NCI-H2029 (cell line): ENCODE data around the gene RPTOR.

ENCODE experiments used
- DNase-seq: peaks from one replicate; lab custom pipeline; 2025; lab: John Stamatoyannopoulos, UW

RPTOR gene

GRCh38 chr17:80643326-80644099 is 98.9 kb downstream of the RPTOR start:
- no peak for DNase-seq

- DNase-seq: no peak
Observed at GRCh38 chr17:80644536-80644935, 99.9 kb downstream of the RPTOR start.

DNA sequence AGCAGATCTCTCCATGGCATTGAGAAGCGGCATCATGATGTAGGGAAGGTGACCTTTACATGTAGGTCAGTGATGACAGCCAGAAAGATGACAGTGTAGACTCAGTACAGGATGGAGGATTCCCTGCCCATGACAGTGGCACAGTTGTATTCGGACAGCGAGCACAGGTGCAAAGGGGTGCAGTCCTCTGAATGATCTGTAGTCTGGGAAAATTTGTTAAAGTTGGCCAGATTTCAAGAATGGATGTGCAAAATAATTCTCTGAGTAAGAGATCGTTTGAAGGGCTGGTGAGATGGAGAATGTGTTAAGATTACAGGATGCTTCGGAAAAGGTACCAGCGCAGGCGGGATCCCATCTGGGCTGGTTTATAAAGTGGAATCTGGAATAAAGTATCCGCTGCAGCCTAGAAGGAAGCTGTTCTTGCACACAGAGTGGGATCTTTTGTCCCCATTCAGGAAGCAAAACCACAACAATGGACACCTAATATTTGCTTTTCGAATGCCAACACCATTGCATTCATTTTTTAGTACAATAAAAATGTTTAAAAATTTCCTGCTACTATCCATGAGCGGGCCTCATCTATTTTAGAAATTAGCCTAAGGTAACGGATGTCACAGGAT is 101.2 kb downstream of the RPTOR start:
- peak; percentile 20 for DNase-seq

DNA sequence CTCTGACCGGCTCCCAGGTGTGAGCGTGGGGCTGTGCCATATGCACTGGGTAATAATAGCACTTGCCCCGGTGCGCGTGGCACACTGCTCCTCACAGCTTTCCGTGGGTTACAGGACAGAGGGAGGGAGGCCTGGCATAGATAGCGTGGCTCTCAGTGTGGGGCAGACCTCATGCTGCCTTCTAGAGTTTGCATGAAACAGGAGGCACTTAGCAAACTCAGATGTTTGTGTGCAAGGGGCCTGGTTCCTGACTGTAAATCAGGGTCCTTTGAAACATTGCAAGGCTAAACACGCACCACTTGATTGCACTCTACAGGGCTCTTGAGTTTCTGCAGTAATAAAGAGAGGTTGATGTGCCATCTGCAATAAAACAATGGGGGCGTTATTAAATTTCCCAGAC is 101.7 kb downstream of the RPTOR start:
- DNase-seq: peak; percentile 19

- DNase-seq: no peak
Observed at GRCh38 chr17:80647746-80648145, 103.1 kb downstream of the RPTOR start.

- DNase-seq: no peak
Observed at GRCh38 chr17:80649200-80649644, 104.6 kb downstream of the RPTOR start.

DNA sequence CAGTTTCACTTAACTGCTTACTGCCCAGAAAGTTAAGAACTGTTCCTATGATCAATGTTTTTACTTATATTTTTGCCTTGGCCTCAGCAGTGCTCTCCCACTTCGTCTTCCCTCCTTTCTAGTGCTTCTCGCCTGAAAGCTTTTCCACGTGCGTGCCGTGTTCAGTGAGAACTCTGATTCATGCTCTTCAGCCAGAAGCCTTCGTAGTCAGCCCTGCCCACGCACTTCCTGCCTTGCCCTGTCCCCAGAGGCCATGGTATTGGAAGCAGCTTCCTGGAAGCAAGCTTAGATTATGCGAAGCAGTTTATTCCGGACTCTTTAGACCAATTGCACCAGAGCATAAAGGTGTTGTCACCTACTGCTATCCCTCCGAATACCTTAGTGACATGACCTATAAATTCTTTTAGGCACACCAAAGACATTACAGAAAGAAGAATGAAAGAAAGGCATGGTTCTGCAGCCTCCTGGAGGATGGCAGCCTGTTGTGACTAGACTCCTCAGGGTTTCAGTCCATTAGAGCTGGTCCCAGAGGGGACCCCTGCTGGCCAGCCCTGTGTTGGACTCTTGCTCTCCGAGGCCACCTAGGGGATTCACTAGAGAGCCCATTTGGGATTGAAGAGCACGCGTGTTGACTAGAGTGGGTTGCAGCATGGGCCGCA is 105.2 kb downstream of the RPTOR start:
- no peak for DNase-seq

GRCh38 chr17:80650331-80650672 is 105.7 kb downstream of the RPTOR start:
- no peak for DNase-seq

- DNase-seq: no peak
Observed at GRCh38 chr17:80650751-80651518, 106.3 kb downstream of the RPTOR start.

- peak; percentile 16 for DNase-seq
Observed at GRCh38 chr17:80652756-80653330, 108.2 kb downstream of the RPTOR start.

DNA sequence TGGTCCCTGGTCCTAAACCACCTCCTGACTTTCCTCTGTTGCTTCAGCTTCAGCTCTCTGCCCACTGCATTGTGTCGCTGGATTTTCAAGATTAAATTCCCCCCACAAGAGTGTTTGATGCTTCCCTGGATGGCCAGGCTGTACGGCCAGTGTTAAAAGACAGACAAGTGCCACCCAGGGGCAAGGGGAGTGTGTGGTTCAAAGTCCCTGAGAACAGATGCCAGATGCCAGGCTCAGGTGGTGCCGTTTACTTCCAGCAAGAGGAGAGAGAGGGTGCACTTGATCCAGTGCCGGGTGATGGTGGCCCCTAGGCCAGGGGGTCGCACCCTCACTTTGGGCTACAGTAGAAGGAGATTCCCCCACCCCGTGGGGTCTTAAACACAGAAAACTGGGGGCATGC is 109.2 kb downstream of the RPTOR start:
- DNase-seq: no peak

DNA sequence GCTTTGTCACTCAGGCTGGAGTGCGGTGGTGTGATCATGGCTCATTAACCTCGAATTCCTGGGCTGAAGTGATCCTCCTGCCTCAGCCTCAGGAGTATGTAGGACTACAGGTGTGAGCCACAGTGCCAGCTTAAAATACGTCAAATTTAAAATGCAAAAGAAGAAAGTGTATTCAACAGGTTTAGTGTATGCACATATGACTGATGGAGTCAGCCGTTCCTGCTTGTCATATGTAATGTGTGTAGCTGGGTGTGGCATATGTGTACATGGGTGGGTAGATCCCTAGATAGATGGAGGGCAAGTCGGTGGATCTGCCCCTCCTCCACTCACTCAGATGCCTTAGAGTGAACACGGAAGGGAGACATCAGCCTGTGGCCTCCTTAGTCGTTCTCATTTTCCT is 111.0 kb downstream of the RPTOR start:
- no peak for DNase-seq

GRCh38 chr17:80656590-80656989 is 112.0 kb downstream of the RPTOR start:
- DNase-seq: no peak

GRCh38 chr17:80657561-80657960 is 112.9 kb downstream of the RPTOR start:
- DNase-seq: no peak

- no peak for DNase-seq
Observed at GRCh38 chr17:80658821-80659220, 114.2 kb downstream of the RPTOR start.

- DNase-seq: no peak
Observed at GRCh38 chr17:80659651-80660050, 115.0 kb downstream of the RPTOR start.

- no peak for DNase-seq
Observed at GRCh38 chr17:80660527-80661198, 116.0 kb downstream of the RPTOR start.

DNA sequence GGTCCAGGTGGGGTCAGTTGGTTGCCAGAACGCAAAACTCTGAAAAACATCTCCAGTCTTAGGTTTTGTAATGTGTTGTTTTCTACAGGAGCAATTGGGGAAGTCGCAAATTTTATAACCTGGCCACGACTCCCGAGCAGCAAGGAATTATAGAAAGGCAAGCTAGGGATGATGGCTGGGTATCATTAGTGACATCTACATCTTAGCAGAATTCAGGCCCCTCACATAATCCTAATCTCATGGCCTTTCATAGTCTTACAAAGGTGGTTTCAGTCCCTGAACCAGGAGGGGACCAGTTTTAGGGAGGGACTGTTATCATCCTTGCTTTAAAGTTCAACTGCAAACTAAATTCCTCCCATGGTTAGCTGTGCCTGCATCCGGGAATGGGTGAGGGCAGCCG is 117.9 kb downstream of the RPTOR start:
- DNase-seq: no peak

- DNase-seq: peak; percentile 29
Observed at GRCh38 chr17:80663781-80664206, 119.2 kb downstream of the RPTOR start.

GRCh38 chr17:80664217-80664790 is 119.7 kb downstream of the RPTOR start:
- no peak for DNase-seq

- DNase-seq: no peak
Observed at GRCh38 chr17:80665792-80666191, 121.2 kb downstream of the RPTOR start.
